NCI-H1694 (cell line): Measurements from ENCODE around the gene KLRF2.

Experiments
- DNase-seq: peaks from one replicate; lab custom pipeline; 2025; lab: John Stamatoyannopoulos, UW

Gene KLRF2

GRCh38 chr12:9888665-9889273 lies 7.5 kb downstream of the KLRF2 start:
- no peak for DNase-seq

GRCh38 chr12:9895215-9895971 lies 14.1 kb downstream of the KLRF2 start:
- no peak for DNase-seq

GRCh38 chr12:9897535-9897934 lies 16.2 kb downstream of the KLRF2 start:
- no peak for DNase-seq

- DNase-seq, result no peak
Measured at GRCh38 chr12:9899209-9899608, 17.9 kb downstream of the KLRF2 start.

DNA sequence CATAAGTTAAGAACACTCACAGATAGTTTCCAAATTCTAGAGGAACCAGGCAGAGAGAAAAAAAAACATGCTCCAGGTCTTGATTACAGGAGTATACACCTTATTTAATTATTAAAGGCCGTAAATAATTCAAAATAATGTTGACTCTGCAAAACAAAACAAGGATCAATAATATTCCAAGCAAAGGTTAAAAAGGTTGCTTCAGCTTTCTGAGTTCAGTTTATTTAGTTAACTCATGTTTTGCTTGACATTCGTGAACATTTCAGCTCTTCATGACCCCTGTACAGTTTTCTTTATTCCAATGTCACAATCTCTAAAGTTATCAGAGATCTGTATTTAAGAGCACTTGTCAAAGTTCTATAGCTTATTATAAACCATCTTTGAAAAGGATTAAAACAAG lies 19.6 kb downstream of the KLRF2 start:
- DNase-seq, result no peak

GRCh38 chr12:9902539-9903228 lies 21.4 kb downstream of the KLRF2 start:
- DNase-seq, result no peak

- no peak for DNase-seq
Measured at GRCh38 chr12:9906873-9907272, 25.6 kb downstream of the KLRF2 start.

- no peak for DNase-seq
Measured at GRCh38 chr12:9907769-9908168, 26.5 kb downstream of the KLRF2 start.

DNA sequence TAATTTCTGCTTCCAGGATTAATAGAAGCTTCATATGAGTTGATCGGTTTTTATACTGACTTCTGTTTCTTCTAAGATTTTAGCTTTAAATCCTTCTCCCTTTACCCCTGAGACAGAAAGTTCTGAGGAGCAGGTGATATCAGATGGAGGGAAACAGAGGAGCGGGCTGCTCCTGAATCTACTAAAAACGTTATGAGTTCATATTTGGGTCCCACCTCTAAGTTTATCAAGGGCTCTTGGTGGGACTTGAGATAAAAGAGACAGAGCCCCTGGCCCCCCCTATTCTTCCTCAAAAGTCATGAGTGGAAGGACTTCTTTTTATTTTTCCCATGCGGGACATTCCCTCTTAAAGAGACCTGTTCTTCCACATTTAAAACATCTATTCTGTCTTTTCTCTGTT lies 27.1 kb downstream of the KLRF2 start:
- no peak for DNase-seq

DNA sequence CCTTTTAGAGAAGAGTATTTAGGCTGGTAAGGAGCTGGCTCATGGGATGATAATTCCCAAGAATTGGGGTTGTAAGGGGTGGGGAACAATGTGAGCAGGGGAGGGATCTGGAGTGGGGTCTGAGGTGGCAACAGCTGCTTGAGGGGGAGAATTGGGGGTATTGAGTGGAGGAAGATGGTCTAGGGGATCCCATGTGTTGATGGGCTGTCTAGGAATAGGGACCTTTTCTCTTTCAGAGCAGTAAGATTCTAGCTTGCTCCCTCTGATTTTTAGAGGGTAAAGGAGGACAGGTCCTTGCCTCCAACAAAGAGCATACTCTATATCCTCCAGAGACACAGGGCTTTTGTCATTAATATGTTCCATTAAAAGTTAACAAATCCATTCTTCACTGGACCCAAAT lies 28.4 kb downstream of the KLRF2 start:
- DNase-seq, result no peak

DNA sequence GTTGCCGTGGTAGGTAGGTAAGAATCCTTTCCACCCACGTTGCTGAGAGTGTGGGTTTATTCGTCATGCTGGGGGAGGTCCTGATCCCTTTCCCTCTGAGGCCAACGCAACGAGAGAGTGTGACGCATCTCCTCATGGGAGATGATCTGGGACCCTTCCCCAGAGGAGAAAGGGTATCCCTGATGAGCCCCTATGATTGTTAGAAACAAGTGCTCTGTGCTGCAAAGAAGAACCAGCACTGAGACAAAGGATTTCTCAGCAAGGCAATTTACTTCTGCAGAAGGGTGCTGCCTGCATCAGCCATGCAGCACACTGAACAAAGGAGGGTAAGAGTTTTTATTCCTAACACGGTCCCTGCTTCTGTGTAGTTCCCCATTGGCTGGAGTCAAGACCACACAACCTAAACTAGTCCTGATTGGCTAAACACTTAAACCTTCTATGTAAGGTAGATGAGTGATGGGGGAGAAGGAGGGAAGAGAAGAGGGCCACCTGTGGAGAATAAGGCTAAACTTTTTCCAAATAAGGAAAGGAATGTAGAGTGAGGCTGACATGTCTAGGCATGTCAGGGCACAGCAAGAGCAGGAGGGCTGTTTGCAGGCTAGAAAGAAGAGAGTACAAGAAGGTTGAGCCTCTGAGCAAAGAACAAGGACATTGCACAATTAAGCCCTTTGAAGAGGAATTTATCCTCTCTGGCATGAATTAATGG lies 29.6 kb downstream of the KLRF2 start:
- no peak for DNase-seq

GRCh38 chr12:9911708-9912107 lies 30.4 kb downstream of the KLRF2 start:
- DNase-seq, result no peak

- no peak for DNase-seq
Measured at GRCh38 chr12:9919443-9919842, 38.2 kb downstream of the KLRF2 start.

- DNase-seq, result no peak
Measured at GRCh38 chr12:9920451-9920850, 39.2 kb downstream of the KLRF2 start.

DNA sequence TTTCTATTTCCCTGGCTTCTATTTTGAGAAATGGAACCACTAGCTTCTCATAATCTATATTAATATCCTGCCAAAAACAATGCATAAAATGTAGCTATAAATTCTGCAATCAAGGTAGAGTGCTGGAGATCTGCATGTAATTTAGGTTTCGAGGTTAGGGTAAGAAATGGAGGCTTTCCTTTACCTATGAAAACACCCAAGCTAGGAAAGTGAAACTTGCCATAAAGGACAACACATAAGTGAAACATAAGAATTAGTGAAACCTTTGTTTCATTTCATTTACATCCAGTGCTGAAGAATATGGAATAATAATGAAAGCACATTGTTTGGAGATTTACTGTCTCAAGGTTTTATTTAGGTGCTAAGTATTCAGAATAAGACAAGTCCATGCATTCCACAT lies 41.1 kb downstream of the KLRF2 start:
- DNase-seq, result no peak

DNA sequence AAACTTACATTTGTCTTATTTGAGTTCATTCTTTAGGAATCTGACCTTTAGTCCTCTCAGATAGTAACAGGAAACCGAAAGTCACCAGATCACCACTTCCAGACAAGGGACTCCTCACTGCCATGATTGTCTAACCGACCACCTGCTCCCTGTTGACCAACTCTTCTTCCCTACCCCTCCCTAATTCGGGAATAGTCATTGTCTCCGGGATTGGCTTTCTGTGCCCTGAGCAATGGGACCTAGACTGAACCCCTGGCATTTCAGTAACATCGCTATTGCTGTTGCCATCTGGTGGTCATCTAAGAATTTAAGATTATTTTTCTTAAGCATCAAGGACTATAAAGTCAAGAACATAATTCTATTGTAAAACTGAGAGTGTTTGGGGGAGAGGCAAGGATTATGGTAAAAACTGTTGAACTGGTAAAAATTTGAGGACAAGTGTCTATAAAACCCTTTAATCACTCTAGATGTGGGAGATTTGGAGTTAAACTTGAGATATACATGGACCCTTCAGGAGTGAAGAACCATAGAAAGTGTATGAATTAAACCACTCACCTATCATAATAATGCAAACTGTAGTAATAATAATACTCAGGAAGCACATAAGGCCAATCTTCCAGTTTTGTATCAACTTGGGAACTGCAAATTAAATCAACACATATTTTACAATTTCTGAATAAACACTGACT lies 44.6 kb downstream of the KLRF2 start:
- DNase-seq, result no peak

DNA sequence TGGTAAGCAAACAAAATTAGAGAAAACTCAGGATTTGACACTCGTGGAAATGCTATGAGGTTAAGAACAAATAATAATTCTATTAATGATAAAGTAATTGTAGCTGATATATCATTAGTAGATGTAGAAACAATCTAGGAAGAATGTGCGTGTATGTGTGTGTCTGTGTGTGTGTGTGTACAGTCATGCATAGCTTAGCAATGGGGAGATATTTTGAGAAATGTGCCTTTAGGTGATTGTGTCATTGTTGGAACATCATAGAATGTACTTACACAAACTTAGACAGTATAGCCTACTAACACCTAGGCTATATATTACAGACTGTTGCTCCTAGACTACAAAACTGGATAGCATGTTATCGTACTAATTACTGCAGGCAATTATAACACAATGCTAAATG lies 45.6 kb downstream of the KLRF2 start:
- no peak for DNase-seq

- DNase-seq, result no peak
Measured at GRCh38 chr12:9928607-9929006, 47.3 kb downstream of the KLRF2 start.

DNA sequence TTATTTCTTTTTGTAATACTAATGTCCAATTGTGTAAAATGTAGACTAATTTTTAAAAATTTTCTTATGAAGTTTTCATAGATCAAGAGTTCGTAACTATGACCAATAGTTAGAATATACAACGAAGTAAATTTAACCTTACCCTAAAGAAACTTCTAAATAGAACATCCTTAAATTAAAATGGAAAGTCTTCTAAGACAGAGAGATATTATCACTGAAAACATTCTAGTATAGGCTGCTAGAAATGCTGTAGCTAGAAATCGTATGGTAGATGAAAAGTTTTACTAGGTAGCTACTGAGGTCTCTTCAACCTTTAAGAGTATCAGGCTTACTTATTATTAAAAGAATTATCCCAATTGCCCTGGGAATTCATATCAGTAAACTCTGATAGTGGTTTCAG lies 50.0 kb downstream of the KLRF2 start:
- no peak for DNase-seq

- DNase-seq, result no peak
Measured at GRCh38 chr12:9932270-9932669, 51.0 kb downstream of the KLRF2 start, which contains the start of gene CLEC2A. CLEC2A (minus strand) TSS chr12:9932370; CDS start chr12:9932329, 41 bp downstream.

DNA sequence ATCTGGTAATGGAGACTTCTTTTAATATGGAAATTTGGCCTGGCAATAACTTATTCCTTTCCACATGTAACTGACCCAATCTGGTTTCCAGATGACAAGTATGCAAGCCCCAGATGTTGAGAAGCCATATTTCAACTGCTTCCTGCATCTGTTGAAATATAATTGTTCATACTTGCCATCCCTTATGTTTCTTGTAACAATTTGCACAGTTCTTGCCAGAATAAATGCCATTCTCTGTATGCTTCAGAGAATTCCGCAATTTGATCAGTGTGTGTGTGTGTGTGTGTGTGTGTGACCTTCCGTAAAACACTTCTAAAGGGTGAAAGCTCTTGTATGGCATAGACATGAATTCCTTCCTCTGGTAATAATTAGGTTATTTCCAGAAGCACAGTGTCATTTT lies 52.7 kb downstream of the KLRF2 start:
- no peak for DNase-seq

GRCh38 chr12:9935026-9935425 lies 53.7 kb downstream of the KLRF2 start:
- no peak for DNase-seq
